Activated T-helper 1 cell treated with anti-CD3 and anti-CD28 coated beads, Interleukin-12 subunit alpha, Interleukin-12 subunit beta, Interleukin-2, Interleukin-4 antibody, amounts not matched to agents 30 ng/mL and 10 ng/mL and 1 ng/mL, durations not matched to agents 14 hours and 24 hours and 36 hours (primary cell): ENCODE measurements around the gene HS3ST1. TPM values are rescaled to one million over a fixed set of nuclear protein-coding genes. Genes with fewer than 3 reads are reported as not detected.
"Not testable (repeated sequence)": the region's sequence is repeated elsewhere in the genome, so short reads cannot be mapped to it uniquely, and the experiment has no call there.

Source experiments
- DNase-seq: peaks from one replicate; pipeline ENCODE4 v3.0.0; 2021; ENCODE audit warnings: low spot score
- H3K27ac Mint-ChIP-seq: one replicate; pipeline ENCODE4 v1.8.0; 2021; ENCODE audit warnings: mild to moderate bottlenecking, mixed read lengths
- H3K27me3 Mint-ChIP-seq: one replicate; pipeline ENCODE4 v1.8.0; 2022; ENCODE audit warnings: mild to moderate bottlenecking, moderate library complexity, mixed read lengths; ENCODE audit not compliant: insufficient read depth
- H3K36me3 Mint-ChIP-seq: one replicate; pipeline ENCODE4 v1.8.0; 2021; ENCODE audit warnings: low read depth, mixed read lengths
- H3K4me1 Mint-ChIP-seq: one replicate; pipeline ENCODE4 v1.8.0; 2021; ENCODE audit warnings: low read depth, mixed read lengths
- H3K4me3 Mint-ChIP-seq: one replicate; pipeline ENCODE4 v1.8.0; 2021; ENCODE audit warnings: mild to moderate bottlenecking, moderate library complexity, mixed read lengths
- H3K9me3 Mint-ChIP-seq: one replicate; pipeline ENCODE4 v1.8.0; 2021; ENCODE audit warnings: mixed read lengths
- intact Hi-C: fragments of 100-400 bp; cut with micrococcal nuclease; formaldehyde crosslinking; loops from one replicate; pipeline ENCODE4 v1.15.1; 2024
- total RNA-seq: library from RNA; stranded (reverse); gene quantifications from 2 replicates; pipeline ENCODE4 v1.2.3, GENCODE V29; 2022

Gene HS3ST1
- total RNA-seq, 1 donor from 2014 or later: 0.31 TPM

DNA sequence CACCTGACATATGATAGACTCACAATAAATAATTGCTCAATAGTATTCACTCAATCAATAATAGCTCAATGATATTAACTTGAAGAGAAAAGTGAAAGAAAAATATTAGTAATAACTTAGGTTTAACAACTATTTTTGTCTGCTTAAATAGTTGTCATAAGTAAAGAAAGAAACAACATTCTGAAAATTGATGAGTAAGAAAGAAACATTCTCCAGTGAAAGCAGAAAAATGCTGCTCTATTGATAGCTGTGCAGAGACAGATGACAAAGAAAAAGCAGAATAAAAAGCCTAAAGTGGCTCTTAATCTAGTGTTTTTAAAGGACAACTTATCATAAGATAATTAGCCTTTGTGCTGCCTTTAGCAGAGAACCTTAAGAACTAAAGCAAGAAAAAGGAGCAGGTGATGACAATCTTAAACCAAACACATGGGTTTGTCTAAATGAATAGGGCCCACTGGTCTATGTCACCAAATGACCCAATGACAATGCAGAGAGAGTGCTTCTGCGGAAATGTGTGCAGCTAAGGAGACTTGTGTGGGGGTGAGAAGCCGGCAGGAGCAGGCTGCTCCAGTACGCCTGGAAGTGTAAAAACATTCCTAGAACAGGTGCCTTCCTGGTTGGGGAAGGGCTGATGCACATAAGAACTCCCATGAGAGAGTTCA is 13.2 kb downstream of the HS3ST1 start:
- no peak overlapping the region for H3K4me3 Mint-ChIP-seq
- no peak overlapping the region for H3K27ac Mint-ChIP-seq
- H3K27me3 Mint-ChIP-seq: peaks cover 10% of the 10 kb centered on the region
- no peaks in the 10 kb centered on the region for H3K9me3 Mint-ChIP-seq
- H3K36me3 Mint-ChIP-seq: no peaks in the 10 kb centered on the region
- DNase-seq: no peak
- no peaks in the 10 kb centered on the region for H3K4me1 Mint-ChIP-seq
- intact Hi-C loops: no loop called here

- no peak overlapping the region for H3K4me3 Mint-ChIP-seq
- no peaks in the 10 kb centered on the region for H3K9me3 Mint-ChIP-seq
- H3K27me3 Mint-ChIP-seq: peaks cover 4% of the 10 kb centered on the region
- intact Hi-C loops: no loop called here
- no peaks in the 10 kb centered on the region for H3K4me1 Mint-ChIP-seq
- DNase-seq: no peak
- H3K27ac Mint-ChIP-seq: no peak overlapping the region
- no peaks in the 10 kb centered on the region for H3K36me3 Mint-ChIP-seq
These were observed 16.5 kb downstream of the HS3ST1 start for GRCh38 chr4:11412211-11412610.

DNA sequence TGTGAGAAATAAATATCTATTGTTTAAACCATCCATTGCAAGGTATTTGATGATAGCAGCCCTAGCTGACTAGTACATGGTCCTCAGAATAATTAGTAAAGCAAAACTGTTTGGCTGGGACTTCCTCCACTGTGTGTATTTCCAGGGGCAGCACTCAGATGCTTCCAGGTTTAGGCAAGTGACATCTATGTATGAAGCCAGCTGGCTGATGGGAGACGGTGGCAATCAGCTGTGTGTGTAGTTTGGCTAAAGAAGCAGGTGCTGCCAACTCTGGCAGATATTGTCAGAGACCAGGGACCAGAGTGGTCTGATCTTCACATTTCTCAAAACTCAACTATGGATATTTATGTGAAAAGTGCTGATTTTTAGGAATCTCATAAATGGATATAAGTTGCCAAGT is 19.1 kb downstream of the HS3ST1 start:
- H3K27ac Mint-ChIP-seq: no peak overlapping the region
- H3K9me3 Mint-ChIP-seq: no peaks in the 10 kb centered on the region
- H3K4me3 Mint-ChIP-seq: no peak overlapping the region
- no peaks in the 10 kb centered on the region for H3K36me3 Mint-ChIP-seq
- intact Hi-C loops: no loop called here
- H3K27me3 Mint-ChIP-seq: no peaks in the 10 kb centered on the region
- H3K4me1 Mint-ChIP-seq: no peaks in the 10 kb centered on the region
- DNase-seq: no peak

GRCh38 chr4:11408233-11408967 is 20.3 kb downstream of the HS3ST1 start:
- H3K4me3 Mint-ChIP-seq: no peak overlapping the region
- H3K27ac Mint-ChIP-seq: no peak overlapping the region
- intact Hi-C loops: no loop called here
- H3K9me3 Mint-ChIP-seq: no peaks in the 10 kb centered on the region
- no peaks in the 10 kb centered on the region for H3K4me1 Mint-ChIP-seq
- no peaks in the 10 kb centered on the region for H3K36me3 Mint-ChIP-seq
- H3K27me3 Mint-ChIP-seq: no peaks in the 10 kb centered on the region
- no peak for DNase-seq

DNA sequence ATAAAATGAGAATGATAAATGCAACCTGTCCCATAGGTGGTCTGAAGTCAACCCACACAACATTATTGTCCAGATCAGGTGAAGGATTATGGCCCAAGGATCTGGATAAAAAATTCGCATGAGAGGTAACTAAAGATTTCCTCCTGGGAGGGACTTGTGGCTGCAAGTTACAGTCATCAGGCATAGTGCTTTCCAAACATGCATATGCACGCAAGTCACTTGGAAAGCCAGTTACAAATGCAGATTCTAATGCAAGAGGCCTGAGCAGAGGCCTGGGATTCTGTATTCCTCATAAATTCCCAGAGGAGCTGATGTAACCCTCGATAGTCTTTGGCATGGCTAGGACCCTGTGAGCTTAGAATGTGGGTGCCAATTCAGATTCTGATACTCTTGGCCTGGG is 21.1 kb downstream of the HS3ST1 start:
- no peaks in the 10 kb centered on the region for H3K4me1 Mint-ChIP-seq
- intact Hi-C loops: no loop called here
- H3K9me3 Mint-ChIP-seq: no peaks in the 10 kb centered on the region

GRCh38 chr4:11404431-11404830 is 24.3 kb downstream of the HS3ST1 start:
- Mint-ChIP-seq H3K4me1 (no peaks in the 10 kb centered on the region), H3K27me3 (no peaks in the 10 kb centered on the region), H3K36me3 (no peaks in the 10 kb centered on the region), H3K4me3 (no peak overlapping the region), H3K9me3 (no peaks in the 10 kb centered on the region), H3K27ac (no peak overlapping the region)
- no peak for DNase-seq
- intact Hi-C loops: no loop called here

More for the DNA sequence above, 21.1 kb downstream of the HS3ST1 start:
- DNase-seq: no peak
- Mint-ChIP-seq H3K36me3 (no peaks in the 10 kb centered on the region), H3K4me3 (no peak overlapping the region), H3K27me3 (no peaks in the 10 kb centered on the region), H3K27ac (no peak overlapping the region)

- intact Hi-C loops: no loop called here
- H3K36me3 Mint-ChIP-seq: no peaks in the 10 kb centered on the region
These were observed 26.5 kb downstream of the HS3ST1 start for GRCh38 chr4:11402192-11402591.

GRCh38 chr4:11399461-11399971 is 29.2 kb downstream of the HS3ST1 start:
- Mint-ChIP-seq H3K27me3 (no peaks in the 10 kb centered on the region), H3K4me1 (no peaks in the 10 kb centered on the region)

More at GRCh38 chr4:11402192-11402591, 26.5 kb downstream of the HS3ST1 start:
- H3K9me3 Mint-ChIP-seq: no peaks in the 10 kb centered on the region
- DNase-seq: no peak
- no peaks in the 10 kb centered on the region for H3K4me1 Mint-ChIP-seq
- no peak overlapping the region for H3K4me3 Mint-ChIP-seq
- no peak overlapping the region for H3K27ac Mint-ChIP-seq
- H3K27me3 Mint-ChIP-seq: no peaks in the 10 kb centered on the region

GRCh38 chr4:11397819-11398610 is 30.7 kb downstream of the HS3ST1 start:
- H3K4me3 Mint-ChIP-seq: no peak overlapping the region
- H3K36me3 Mint-ChIP-seq: no peaks in the 10 kb centered on the region
- H3K27ac Mint-ChIP-seq: no peak overlapping the region
- no peaks in the 10 kb centered on the region for H3K9me3 Mint-ChIP-seq
- no peaks in the 10 kb centered on the region for H3K4me1 Mint-ChIP-seq
- intact Hi-C loops: no loop called here
- no peak for DNase-seq
- no peaks in the 10 kb centered on the region for H3K27me3 Mint-ChIP-seq

More at GRCh38 chr4:11399461-11399971, 29.2 kb downstream of the HS3ST1 start:
- Mint-ChIP-seq H3K9me3 (no peaks in the 10 kb centered on the region), H3K4me3 (no peak overlapping the region), H3K27ac (no peak overlapping the region), H3K36me3 (no peaks in the 10 kb centered on the region)
- DNase-seq: no peak
- intact Hi-C loops: no loop called here

GRCh38 chr4:11397146-11397545 is 31.5 kb downstream of the HS3ST1 start:
- H3K36me3 Mint-ChIP-seq: no peaks in the 10 kb centered on the region
- no peak overlapping the region for H3K27ac Mint-ChIP-seq
- H3K9me3 Mint-ChIP-seq: no peaks in the 10 kb centered on the region
- H3K27me3 Mint-ChIP-seq: no peaks in the 10 kb centered on the region
- no peaks in the 10 kb centered on the region for H3K4me1 Mint-ChIP-seq
- H3K4me3 Mint-ChIP-seq: no peak overlapping the region
- no peak for DNase-seq
- intact Hi-C loops: no loop called here

DNA sequence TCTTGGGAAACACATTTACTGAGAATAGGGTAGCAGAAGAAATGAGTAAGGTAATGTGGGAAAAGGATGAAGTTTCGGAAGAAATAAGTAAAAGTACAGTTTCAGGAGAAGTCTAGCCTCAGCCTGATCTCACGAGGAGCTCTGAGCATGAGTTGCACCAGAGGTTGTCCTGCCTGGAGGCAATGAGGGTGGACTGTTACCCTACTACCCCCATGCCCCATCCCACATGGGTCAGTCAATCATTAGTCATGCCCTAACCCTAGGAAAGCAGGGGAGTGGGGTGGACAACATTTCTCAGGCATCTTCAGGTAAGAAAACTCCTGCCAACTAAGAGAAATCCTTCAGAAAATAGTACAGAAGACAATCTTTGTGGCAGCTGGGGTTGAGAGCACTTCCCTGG is 35.1 kb downstream of the HS3ST1 start:
- no peak for DNase-seq
- Mint-ChIP-seq H3K27me3 (no peaks in the 10 kb centered on the region), H3K9me3 (peaks cover under 1% of the 10 kb centered on the region), H3K27ac (no peak overlapping the region), H3K4me3 (no peak overlapping the region), H3K4me1 (no peaks in the 10 kb centered on the region), H3K36me3 (no peaks in the 10 kb centered on the region)
- intact Hi-C loops: no loop called here

- H3K9me3 Mint-ChIP-seq: peaks cover 15% of the 10 kb centered on the region
- H3K4me1 Mint-ChIP-seq, H3K27ac Mint-ChIP-seq, intact Hi-C loops, H3K27me3 Mint-ChIP-seq, H3K36me3 Mint-ChIP-seq, H3K4me3 Mint-ChIP-seq, DNase-seq: not testable (repeated sequence)
These were observed 44.6 kb downstream of the HS3ST1 start for GRCh38 chr4:11384072-11384471.

- Mint-ChIP-seq H3K36me3 (no peaks in the 10 kb centered on the region), H3K27me3 (no peaks in the 10 kb centered on the region), H3K4me1 (no peaks in the 10 kb centered on the region), H3K27ac (no peak overlapping the region), H3K9me3 (peaks cover 3% of the 10 kb centered on the region), H3K4me3 (no peak overlapping the region)
- intact Hi-C loops: no loop called here
- no peak for DNase-seq
These were observed 52.1 kb downstream of the HS3ST1 start for GRCh38 chr4:11376571-11376970.
